GM10248 (cell line): ENCODE results near the gene ALS2.

Experiments used
- CTCF ChIA-PET: fragments of 300-600 bp; sonication (Branson Sonifier 250); formaldehyde crosslinking; extraction: SDS; loops from one replicate; lab custom pipeline; 2021; ENCODE audit warnings: antibody characterized with exemption; lab: Yijun Ruan, JAX
- POLR2A ChIA-PET: fragments of 350-650 bp; sonication (Branson Sonifier 250); formaldehyde crosslinking; extraction: SDS; loops from one replicate; lab custom pipeline; 2020; ENCODE audit warnings: antibody characterized with exemption; lab: Yijun Ruan, JAX
- DNase-seq: peaks from one replicate; pipeline ENCODE4 v3.0.0; 2012; ENCODE audit errors: extremely low spot score
- TF ChIP-seq, protein P1 (sequence below): IDR thresholded peaks from 2 replicates; pipeline ENCODE4 v1.5.1; 2012; ENCODE audit warnings: mild to moderate bottlenecking, low read depth; ENCODE audit errors: extremely low read depth, missing control alignments, control extremely low read depth

Gene ALS2

DNA sequence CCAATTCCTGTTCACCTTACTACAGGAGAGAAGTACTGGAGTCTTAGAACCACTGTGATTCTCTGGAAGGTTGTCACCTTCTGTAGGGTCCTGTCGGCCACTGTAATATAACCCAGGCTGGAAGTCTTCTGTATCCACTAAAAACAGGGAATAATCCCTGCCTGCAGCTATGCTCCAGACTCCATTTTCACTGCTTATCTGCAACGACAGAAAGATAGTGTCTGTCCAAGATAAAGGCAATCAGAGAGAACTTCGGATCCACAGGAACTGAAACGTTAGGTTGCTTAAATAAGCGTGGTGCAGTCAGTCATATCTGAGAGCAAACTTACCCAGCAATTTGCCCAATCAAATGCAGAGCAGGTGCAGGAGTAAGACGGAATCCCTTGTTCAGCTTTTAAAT lies 34.2 kb downstream of the ALS2 start:
- POLR2A ChIA-PET = no interaction called here
- CTCF ChIA-PET = no interaction called here
- TF ChIP-seq, protein P1, sequence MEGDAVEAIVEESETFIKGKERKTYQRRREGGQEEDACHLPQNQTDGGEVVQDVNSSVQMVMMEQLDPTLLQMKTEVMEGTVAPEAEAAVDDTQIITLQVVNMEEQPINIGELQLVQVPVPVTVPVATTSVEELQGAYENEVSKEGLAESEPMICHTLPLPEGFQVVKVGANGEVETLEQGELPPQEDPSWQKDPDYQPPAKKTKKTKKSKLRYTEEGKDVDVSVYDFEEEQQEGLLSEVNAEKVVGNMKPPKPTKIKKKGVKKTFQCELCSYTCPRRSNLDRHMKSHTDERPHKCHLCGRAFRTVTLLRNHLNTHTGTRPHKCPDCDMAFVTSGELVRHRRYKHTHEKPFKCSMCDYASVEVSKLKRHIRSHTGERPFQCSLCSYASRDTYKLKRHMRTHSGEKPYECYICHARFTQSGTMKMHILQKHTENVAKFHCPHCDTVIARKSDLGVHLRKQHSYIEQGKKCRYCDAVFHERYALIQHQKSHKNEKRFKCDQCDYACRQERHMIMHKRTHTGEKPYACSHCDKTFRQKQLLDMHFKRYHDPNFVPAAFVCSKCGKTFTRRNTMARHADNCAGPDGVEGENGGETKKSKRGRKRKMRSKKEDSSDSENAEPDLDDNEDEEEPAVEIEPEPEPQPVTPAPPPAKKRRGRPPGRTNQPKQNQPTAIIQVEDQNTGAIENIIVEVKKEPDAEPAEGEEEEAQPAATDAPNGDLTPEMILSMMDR = no peak
- DNase-seq = no peak

DNA sequence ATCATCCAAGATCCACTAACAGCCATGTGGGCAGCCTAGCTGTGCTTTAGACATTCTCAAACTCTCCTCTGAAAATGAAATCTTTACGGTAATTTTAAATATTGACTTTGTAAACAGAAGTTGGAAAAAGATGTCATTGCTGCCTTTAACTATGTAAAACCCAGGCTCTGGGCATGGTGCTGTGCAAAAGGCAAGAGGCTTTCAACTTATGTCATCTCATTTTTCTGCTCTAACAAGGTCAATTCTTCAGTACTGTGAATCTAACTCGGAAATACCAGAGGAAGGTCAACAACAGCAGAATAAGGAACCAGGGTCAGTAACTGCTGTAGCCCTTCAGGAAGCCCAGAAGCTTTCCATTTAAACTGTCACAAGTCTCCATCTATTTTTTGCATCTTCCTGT lies 45.2 kb downstream of the ALS2 start:
- CTCF ChIA-PET = no interaction called here
- DNase-seq = no peak
- POLR2A ChIA-PET = no interaction called here
- TF ChIP-seq, protein P1 = no peak

DNA sequence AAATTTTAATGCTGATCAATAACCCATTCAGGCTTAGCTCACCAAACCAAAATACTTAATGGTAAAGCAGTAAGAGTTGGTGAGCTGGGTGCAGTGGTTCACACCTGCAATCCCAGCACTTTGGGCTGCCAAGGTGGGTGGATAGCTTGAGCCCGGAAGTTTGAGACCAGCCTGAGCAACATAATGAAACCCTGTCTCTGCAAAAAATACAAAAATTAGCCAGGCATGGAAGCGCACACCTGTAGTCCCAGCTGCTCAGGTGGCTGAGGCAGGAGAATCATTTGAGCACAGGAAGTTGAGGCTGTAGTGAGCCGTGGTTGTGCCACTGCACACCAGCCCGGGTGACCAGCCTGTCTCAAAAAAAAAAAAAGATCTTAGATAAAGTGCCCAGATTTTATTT lies 46.6 kb downstream of the ALS2 start:
- TF ChIP-seq, protein P1 = no peak
- CTCF ChIA-PET = interaction anchor here (0.9 to 2.6 kb wide), 2 partner anchors 10 to 14 kb away, joined by 3 to 8 read pairs; no protein-coding TSS in a partner anchor

DNA sequence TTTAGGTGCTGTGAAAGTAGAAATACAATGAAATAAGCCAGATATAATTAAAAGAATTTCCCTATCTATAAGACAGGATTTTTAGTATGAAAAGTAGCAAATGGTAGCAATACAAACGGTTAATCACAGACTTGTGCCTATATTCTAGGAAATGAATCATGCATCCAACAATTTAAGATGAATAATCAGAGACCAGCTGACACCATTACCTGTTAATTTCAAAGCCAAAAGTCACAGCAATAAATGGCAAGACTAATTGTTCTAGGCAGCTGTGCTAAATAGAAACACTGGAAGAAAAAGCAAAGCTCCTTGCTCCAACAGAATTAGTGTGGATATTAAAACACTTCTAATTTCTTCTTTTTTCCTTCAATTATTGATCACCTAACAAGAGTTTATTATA lies 47.2 kb downstream of the ALS2 start:
- ChIA-PET CTCF (interaction anchor here (0.9 to 2.6 kb wide), 2 partner anchors 11 to 15 kb away, joined by 3 to 8 read pairs; no protein-coding TSS in a partner anchor), POLR2A (no interaction called here)
- TF ChIP-seq, protein P1 = no peak
- DNase-seq = no peak

More for the DNA sequence above, 46.6 kb downstream of the ALS2 start:
- DNase-seq = no peak
- POLR2A ChIA-PET = no interaction called here

DNA sequence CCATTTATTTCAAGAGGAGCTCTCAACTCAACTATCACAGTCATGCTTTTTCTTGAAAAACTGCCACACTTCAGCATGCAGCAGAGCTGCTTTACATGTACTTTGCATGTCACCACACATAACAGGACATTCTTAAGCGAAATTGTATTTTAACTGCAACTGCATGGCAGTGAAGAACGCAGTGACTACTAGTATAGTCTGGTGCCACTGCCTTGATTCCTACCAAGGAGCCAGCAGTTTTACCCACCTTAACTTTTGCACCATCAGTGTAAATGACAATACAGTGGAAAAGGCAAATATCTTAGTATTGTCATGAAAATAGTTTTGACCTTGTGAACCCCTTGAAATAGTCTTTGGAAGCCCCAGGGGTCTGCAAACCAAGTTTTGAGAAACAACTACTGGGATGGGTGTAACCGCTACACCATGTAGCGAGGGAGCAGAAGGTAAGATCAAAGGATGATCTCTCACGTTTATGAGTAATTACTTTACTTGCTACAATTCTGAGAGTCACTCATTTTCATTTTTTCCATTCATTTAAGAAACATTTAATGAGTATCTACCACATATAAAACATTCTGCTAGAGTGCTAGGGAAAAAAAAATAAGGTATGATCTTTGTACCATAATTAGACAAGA lies 50.0 kb downstream of the ALS2 start:
- POLR2A ChIA-PET = no interaction called here
- TF ChIP-seq, protein P1 = no peak
- no peak for DNase-seq
- CTCF ChIA-PET = no interaction called here

DNA sequence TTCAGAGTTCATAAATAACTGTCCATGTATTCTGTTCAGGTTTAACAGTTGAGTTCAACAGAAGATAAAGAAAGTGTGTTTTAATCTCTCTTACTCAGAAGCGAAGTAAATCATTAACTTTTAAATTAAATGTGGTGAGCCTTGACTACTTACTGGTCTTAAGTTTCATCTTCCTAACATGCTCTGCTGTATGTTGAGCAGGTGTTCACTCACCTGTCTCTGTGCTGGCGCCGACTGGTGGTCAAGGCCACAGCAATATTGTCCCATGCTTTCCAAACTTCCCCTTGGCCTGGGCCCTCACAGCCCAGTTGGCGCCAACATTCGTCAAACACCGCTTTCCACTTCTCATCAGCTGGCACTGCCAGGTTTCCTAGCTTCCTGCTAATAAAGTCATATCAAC lies 65.3 kb downstream of the ALS2 start:
- POLR2A ChIA-PET = no interaction called here
- TF ChIP-seq, protein P1 = no peak
- no peak for DNase-seq
- CTCF ChIA-PET = interaction anchor here (1.2 to 1.6 kb wide), 2 partner anchors 17 to 36 kb away, joined by 4 to 6 read pairs; partner anchors contain the start of gene MPP4
